GM19240 (cell line): ENCODE data around the gene ALDH1B1.

ENCODE experiments used
- DNase-seq: peaks from one replicate; pipeline ENCODE4 v3.0.0; 2011; ENCODE audit warnings: low spot score; ENCODE audit not compliant: insufficient read length

ALDH1B1 gene

GRCh38 chr9:38414040-38414723 is 21.7 kb downstream of the ALDH1B1 start:
- no peak for DNase-seq

DNA sequence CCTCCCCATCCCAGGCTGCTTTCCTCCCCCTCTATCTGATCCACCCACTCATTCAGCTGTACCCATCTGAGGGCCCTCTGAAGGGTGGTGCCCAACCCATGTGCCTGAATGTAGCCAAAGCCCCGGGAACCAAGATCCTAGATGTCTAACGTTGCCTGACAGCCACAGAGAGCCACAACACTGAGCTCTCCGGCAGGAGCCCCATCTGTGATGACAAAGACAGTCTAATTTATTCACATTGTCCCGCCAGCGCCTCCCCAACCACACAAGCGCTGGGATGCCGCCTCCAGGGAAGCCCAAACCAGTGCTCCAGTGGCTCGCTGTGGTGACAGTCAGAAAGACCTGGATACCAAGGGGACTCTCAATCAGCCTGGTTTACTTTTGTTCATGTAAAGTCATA is 23.4 kb downstream of the ALDH1B1 start:
- no peak for DNase-seq

DNA sequence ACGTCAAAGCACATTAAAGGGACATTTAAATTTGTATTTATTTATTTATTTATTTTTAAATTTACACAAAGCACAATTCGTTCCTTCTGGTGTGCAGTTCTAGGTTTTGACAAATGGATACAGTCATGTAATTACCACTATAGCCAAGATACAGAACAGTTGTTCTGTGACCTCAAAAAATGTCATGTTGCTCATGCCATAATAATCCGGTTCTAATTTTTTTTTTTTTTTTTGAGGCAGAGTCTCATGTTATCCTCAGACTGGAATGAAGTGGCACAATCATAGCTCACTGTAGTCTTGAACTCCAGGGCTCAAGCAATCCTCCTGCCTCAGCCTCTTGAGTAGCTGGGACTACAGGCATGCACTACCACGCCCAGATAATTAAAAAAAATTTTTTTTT is 24.0 kb downstream of the ALDH1B1 start:
- DNase-seq: no peak

- no peak for DNase-seq
Measured at GRCh38 chr9:38417003-38417945, 24.8 kb downstream of the ALDH1B1 start.

DNA sequence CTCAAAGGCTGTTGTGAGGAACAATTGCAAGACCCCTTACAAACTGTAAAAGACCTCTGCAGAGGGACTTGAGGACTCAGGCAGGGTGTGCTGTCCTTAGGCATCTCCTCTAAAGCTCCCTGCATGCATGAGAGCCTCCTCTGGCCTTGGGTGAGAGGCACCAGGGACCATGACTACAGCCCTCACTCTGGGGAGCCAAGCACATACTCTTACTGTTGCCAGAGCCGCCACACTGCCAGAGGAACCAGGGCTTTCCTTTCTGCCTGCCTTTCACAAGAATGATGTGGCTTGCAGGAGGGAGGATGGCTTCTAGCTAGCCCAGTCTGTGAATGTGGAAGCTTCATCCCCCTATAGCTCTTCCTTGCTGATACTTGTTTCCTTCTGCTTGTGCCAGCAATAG is 25.9 kb downstream of the ALDH1B1 start:
- DNase-seq: no peak

GRCh38 chr9:38419181-38419580 is 26.7 kb downstream of the ALDH1B1 start:
- no peak for DNase-seq

GRCh38 chr9:38421498-38422211 is 29.2 kb downstream of the ALDH1B1 start:
- DNase-seq: no peak

GRCh38 chr9:38422555-38423260 is 30.2 kb downstream of the ALDH1B1 start:
- no peak for DNase-seq

GRCh38 chr9:38423273-38423972 is 30.9 kb downstream of the ALDH1B1 start:
- DNase-seq: no peak

DNA sequence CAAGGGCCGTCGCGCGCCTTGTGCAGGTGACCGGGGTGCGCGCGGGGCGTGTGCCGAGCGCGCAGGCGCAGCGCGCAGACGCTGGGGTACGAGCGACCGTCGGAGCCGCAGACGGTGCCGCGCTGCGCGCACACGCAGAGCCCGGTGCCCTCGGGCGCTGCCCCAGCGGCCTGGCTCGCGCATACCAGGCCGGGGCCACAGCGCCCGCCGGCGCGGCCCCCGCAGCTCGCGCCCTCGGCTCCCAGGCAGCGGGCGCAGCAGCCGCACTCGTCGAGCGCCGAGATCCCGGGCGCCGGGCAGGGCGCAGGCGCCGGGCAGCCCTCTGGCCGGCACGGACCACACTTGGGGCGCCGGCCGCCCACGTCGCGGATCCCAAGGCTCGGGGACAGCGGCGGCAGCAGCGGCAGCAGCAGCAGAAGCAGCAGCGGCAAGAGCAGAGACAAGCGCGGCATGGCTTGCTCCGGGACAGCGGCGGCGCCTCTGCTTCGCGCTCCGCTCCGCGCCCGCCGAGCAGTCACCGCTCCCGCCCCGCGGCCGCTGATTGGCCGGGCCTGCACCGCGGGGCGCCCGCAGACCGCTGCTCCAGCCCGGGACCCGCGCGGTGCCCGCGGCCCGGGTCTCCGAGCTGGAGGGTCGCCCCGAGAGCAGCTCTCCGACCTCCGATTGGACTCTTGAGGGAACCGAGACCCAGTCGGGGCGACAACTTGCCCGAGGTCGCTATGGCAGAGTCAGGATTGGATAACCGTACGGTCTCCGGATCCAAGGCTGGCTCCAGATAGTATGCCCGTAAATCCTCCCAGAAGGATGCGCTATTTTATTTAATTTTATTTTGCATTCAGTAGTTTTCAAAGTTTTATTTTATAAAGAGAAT is 31.7 kb downstream of the ALDH1B1 start, which contains the start of gene IGFBPL1:
Gene IGFBPL1 (minus strand): TSS at position 482 of the 871 bp plus-strand sequence. CDS start 30 bp downstream, at position 452.
- no peak for DNase-seq

GRCh38 chr9:38424918-38425317 is 32.4 kb downstream of the ALDH1B1 start:
- DNase-seq: no peak

GRCh38 chr9:38428062-38428461 is 35.6 kb downstream of the ALDH1B1 start:
- no peak for DNase-seq

DNA sequence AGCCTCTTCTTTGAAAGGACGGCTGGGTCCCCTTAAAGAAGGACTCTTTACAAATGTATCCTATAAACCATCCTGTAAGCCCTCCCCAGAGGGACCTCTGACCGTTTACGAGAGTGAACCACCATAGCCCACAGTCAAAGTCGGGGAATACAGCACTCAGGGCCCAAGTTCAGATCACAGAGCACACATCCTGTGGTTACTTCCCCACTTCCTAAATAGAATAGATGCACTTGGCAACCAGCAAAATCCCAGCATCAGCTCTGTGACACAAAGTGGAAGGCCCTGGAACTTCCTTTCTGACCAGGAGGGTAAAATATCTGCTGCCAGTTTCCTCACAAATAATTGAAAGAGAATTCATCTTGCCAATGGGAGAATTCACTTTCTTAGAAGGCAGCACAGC is 38.6 kb downstream of the ALDH1B1 start:
- DNase-seq: no peak

DNA sequence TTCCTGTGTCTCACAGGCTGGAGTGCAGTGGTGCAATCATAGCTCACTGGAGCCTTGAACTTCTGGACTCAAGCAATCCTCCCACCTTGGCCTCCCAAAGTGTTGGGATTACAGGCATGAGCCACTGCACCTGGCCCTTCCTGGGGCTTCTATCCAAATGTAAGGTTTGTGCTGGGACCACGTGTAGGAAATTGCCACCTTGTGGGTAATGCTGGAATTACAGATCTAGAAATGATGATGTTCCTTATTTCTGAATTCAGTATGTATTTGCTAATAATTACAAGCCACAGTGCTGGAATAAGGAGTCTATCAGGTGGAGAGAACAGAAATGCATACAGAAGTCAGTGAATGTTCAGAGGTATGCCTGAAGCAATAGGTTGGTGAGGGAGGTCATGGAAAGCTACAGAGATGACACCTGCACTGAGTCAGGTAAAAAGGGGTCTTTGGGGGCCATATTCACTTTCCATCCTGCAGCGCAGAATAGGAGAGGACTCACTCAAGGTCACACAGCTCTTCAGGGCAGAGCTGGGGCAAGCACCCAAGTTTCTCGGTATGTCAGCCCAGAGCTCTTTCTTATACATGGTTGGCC is 40.5 kb downstream of the ALDH1B1 start:
- no peak for DNase-seq

DNA sequence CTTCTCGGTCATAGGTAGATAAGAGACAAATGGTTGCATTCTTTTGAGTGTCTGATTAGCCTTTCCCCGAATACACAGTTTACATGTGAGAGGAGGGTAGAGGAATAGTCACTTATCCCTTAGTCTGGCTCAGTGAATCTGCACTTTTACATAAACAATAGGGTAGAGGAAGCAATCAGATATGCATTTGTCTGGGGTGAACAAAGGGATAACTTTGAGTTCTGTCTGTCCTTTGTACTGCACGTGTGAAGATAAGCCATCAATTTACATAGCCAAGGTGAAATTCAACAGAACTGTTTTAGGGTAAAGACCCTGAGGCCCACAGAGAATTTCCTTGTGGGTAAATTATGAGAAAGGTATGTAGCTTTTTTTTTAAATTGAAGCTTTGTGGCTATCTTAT is 41.9 kb downstream of the ALDH1B1 start:
- DNase-seq: no peak

DNA sequence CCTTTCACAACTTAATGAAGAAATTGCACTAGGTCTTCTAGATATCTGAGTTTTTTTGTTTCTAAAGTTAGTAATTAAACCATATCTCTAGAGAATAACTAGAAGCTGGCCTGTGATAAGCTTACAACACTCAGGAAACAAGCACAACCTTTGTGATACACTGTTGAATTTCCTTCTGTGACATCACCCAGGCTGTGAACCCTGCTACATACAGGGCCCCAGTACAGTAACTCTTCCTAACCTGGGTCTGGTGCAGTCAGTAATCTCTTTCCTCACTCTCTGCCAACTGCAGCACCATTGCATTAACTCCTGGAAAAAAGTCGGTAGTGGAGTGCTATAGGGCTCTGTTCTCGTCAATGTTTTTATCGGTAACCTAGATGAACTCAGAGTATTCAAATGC is 42.4 kb downstream of the ALDH1B1 start:
- no peak for DNase-seq

- no peak for DNase-seq
Measured at GRCh38 chr9:38435521-38435920, 43.0 kb downstream of the ALDH1B1 start.

GRCh38 chr9:38436708-38437107 is 44.2 kb downstream of the ALDH1B1 start:
- DNase-seq: no peak

- no peak for DNase-seq
Measured at GRCh38 chr9:38437193-38437823, 44.8 kb downstream of the ALDH1B1 start.
